ENCODE data around the gene PCDHGA7.

The PCDHGA7 gene

DNA sequence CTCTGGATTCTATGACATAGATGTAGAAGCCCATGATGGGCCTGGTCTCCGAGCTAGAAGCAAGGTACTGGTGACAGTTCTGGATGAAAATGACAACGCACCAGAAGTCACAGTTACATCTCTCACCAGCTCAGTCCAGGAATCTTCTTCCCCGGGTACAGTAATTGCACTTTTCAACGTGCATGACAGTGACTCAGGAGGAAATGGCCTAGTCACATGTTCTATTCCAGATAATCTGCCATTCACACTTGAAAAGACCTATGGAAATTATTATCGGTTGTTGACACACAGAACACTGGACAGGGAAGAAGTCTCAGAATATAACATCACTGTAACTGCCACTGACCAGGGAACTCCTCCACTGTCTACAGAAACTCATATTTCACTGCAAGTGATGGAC lies 26.4 kb upstream of the PCDHGA7 start:
- peaks cover 8% of the 10 kb centered on the region; the same call in 1 of the 2 replicates for H3K9me3 ChIP-seq (ENCODE audit: control insufficient read depth, insufficient read depth, low read length)
- no peaks in the 10 kb centered on the region for H3K4me1 ChIP-seq (ENCODE audit: insufficient read depth, low read length)
- no peak overlapping the region for H3K9ac ChIP-seq (ENCODE audit: low read depth, low read length)
- H3K36me3 ChIP-seq (ENCODE audit: insufficient read depth, low read length): no peaks in the 10 kb centered on the region; the same call in 1 of the 2 replicates

DNA sequence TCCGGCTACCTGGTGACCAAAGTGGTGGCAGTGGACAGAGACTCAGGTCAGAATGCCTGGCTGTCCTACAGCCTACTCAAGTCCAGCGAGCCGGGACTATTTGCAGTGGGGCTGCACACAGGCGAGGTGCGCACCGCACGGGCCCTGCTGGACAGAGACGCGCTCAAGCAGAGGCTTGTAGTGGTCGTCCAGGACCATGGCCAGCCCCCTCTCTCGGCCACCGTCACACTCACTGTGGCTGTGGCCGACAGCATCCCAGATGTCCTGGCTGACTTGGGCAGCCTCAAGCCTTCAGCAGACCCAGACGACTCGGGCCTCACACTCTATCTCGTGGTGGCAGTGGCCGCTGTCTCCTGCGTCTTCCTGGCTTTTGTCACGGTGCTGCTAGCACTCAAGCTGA lies 25.6 kb upstream of the PCDHGA7 start:
- H3K9me3 ChIP-seq (ENCODE audit: control insufficient read depth, insufficient read depth, low read length): peaks cover 8% of the 10 kb centered on the region; the same call in 1 of the 2 replicates
- H3K36me3 ChIP-seq (ENCODE audit: insufficient read depth, low read length): no peaks in the 10 kb centered on the region; the same call in 1 of the 2 replicates
- H3K4me1 ChIP-seq (ENCODE audit: insufficient read depth, low read length): no peaks in the 10 kb centered on the region

DNA sequence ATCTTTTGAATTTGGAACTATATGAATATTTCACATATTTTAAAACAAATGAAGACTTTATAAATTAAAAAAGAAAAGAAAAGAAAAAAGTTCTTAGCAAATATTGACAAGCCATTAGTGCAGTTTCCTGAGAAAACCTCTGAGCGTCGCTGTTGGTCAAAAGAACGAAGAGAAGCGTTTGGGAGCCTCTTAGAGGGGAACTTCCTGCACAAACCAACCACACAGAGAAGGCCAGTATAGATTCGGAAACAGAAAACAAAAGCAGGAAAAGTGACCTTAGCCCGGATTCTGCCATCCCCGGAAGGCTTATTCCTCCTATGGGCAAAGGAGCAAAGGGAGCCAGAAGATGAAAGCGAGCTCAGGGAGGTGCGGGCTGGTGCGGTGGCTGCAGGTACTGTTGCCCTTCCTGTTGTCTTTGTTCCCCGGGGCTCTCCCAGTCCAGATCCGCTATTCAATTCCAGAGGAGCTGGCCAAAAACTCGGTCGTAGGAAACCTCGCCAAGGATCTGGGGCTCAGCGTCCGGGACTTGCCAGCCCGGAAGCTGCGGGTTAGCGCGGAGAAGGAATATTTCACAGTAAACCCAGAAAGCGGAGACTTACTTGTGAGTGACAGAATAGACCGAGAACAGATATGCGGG lies 22.6 kb upstream of the PCDHGA7 start, which contains the start of gene PCDHGB2:
PCDHGB2 (plus strand) TSS at position 205 of the 637 bp plus-strand sequence; CDS start at position 347, 142 bp downstream.
- Histone ChIP-seq H3K4me1 (ENCODE audit: insufficient read depth, low read length) (peaks cover 3% of the 10 kb centered on the region; the same call in 1 of the 2 replicates), H3K9ac (ENCODE audit: low read depth, low read length) (no peak within 1 kb of the TSS; the same call in 1 of the 2 replicates), H3K36me3 (ENCODE audit: insufficient read depth, low read length) (no peaks in the 10 kb centered on the region), H3K9me3 (ENCODE audit: control insufficient read depth, insufficient read depth, low read length) (peaks cover 8% of the 10 kb centered on the region; the same call in 1 of the 2 replicates)

More for the DNA sequence above, 25.6 kb upstream of the PCDHGA7 start:
- H3K9ac ChIP-seq (ENCODE audit: low read depth, low read length): no peak overlapping the region

DNA sequence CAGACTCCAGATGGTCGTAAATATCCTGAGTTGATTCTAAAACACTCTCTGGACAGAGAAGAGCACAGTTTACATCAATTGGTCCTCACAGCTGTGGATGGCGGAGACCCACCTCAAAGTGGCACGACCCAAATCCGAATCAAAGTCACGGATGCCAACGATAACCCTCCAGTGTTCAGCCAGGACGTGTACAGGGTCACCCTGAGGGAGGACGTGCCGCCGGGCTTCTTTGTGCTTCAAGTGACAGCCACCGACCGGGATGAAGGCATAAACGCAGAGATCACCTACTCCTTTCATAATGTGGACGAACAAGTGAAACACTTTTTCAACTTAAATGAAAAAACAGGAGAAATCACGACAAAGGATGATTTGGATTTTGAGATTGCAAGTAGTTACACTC lies 21.9 kb upstream of the PCDHGA7 start:
- no peak overlapping the region for H3K9ac ChIP-seq (ENCODE audit: low read depth, low read length)
- H3K36me3 ChIP-seq (ENCODE audit: insufficient read depth, low read length): no peaks in the 10 kb centered on the region
- H3K4me1 ChIP-seq (ENCODE audit: insufficient read depth, low read length): peaks cover 3% of the 10 kb centered on the region; the same call in 1 of the 2 replicates
- peaks cover 8% of the 10 kb centered on the region; the same call in 1 of the 2 replicates for H3K9me3 ChIP-seq (ENCODE audit: control insufficient read depth, insufficient read depth, low read length)

DNA sequence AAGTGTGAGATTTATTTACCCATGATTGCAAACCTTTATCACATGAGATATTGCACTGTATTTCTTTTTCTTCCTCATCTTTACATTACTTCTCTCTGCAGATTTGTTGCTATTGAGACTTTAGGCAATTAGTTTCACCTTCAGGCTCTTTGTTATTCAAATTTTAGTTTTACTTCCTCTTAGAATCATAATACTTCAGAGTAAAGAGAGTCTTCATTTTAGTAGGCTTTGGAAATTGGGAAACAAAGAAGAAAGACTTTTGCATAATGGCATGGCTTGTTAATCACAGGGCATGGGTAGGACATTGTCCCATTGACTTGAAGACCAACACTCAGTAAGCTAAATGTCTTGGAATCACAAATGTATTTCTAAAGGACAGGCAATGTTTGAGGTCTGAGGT lies 19.8 kb upstream of the PCDHGA7 start:
- H3K4me1 ChIP-seq (ENCODE audit: insufficient read depth, low read length): peaks cover 3% of the 10 kb centered on the region; the same call in 1 of the 2 replicates
- no peaks in the 10 kb centered on the region for H3K36me3 ChIP-seq (ENCODE audit: insufficient read depth, low read length)
- H3K9me3 ChIP-seq (ENCODE audit: control insufficient read depth, insufficient read depth, low read length): peaks cover 8% of the 10 kb centered on the region; the same call in 1 of the 2 replicates
- no peak overlapping the region for H3K9ac ChIP-seq (ENCODE audit: low read depth, low read length)

DNA sequence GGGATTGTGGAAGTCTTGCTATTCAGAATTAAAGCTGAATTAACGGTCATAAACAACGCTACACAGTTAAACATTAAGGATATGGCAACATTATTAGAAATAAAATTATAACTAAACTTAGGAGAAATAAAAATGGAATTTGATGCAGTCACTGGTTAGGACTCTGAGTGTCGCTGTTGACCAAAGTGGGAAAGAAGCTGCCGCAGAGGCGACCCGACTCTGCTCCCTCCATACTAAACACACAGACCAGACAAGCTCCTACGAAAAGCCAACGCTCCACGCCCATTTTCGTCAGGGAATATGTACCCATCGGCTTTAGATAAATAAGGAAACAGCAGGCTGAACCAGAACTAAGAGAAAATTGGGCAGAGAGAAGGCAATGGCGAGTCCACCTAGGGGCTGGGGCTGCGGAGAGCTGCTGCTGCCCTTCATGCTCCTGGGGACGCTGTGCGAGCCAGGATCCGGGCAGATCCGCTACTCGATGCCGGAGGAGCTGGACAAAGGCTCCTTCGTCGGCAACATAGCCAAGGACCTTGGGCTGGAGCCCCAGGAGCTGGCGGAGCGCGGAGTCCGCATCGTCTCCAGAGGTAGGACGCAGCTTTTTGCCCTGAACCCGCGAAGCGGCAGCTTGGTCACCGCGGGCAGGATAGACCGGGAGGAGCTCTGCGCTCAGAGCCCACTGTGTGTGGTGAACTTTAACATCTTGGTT lies 18.4 kb upstream of the PCDHGA7 start, which contains the start of gene PCDHGA5:
PCDHGA5 (plus strand) TSS at position 211 of the 709 bp plus-strand sequence; CDS start at position 380, 169 bp downstream.
- Histone ChIP-seq H3K9me3 (ENCODE audit: control insufficient read depth, insufficient read depth, low read length) (peaks cover 8% of the 10 kb centered on the region; the same call in 1 of the 2 replicates), H3K36me3 (ENCODE audit: insufficient read depth, low read length) (no peaks in the 10 kb centered on the region), H3K4me1 (ENCODE audit: insufficient read depth, low read length) (peaks cover 3% of the 10 kb centered on the region; the same call in 1 of the 2 replicates), H3K9ac (ENCODE audit: low read depth, low read length) (no peak within 1 kb of the TSS)

DNA sequence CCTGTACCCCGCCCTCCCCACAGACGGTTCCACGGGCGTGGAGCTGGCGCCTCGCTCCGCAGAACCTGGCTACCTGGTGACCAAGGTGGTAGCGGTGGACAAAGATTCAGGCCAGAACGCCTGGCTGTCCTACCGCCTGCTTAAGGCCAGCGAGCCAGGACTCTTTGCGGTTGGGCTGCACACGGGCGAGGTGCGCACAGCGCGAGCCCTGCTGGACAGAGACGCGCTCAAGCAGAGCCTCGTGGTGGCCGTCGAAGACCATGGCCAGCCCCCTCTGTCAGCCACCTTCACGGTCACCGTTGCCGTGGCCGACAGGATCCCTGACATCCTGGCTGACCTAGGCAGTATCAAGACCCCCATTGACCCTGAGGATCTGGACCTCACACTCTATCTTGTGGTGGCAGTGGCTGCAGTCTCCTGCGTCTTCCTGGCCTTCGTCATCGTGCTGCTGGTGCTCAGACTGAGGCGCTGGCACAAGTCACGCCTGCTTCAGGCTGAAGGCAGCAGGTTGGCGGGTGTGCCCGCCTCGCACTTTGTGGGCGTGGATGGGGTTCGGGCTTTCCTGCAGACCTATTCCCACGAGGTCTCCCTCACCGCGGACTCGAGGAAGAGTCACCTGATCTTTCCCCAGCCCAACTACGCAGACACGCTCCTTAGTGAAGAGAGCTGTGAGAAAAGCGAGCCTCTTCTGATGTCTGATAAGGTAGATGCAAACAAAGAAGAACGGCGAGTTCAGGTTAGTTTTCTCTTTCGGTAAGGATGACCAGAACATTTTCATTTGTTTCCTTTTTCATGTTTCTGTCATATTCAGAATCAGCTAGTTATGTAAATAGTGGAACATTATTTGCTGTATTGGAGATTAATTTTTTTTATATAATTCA lies 16.3 kb upstream of the PCDHGA7 start:
- Histone ChIP-seq H3K4me1 (ENCODE audit: insufficient read depth, low read length) (peaks cover 3% of the 10 kb centered on the region; the same call in 1 of the 2 replicates), H3K9me3 (ENCODE audit: control insufficient read depth, insufficient read depth, low read length) (no peaks in the 10 kb centered on the region; the same call in 1 of the 2 replicates), H3K9ac (ENCODE audit: low read depth, low read length) (no peak overlapping the region), H3K36me3 (ENCODE audit: insufficient read depth, low read length) (no peaks in the 10 kb centered on the region)

DNA sequence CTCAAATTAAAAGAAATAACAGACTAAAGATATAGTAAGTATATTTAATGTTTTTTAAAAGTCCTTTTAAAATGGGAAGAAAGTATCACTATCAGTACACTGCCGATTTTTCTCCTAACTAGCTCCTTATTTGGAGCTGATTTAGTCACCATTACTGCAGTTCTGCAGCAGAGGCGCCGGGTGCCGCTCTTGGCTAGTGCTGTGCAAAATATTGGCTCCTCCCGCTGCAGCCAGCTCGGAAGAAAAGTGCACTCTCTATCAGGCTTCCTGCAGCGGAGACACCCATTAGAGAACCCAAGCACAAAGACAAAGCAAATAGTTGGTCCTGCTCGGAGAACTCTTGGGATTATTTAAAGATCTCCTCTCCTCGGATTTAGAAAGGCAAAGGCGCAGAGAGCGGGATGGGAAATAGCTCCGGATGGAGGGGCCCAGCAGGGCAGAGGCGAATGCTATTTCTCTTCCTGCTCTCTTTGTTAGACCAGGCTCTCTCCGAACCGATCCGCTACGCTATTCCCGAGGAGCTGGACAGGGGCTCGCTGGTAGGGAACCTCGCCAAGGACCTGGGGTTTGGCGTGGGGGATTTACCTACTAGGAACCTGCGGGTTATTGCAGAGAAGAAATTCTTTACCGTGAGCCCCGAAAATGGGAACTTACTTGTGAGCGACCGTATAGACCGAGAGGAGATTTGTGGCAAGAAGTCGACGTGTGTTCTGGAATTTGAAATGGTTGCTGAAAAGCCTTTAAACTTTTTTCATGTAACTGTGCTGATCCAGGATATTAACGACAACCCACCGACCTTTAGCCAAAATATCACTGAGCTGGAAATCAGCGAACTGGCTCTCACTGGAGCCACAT lies 12.3 kb upstream of the PCDHGA7 start, which contains the start of gene PCDHGB3:
PCDHGB3 (plus strand) TSS at position 249 of the 855 bp plus-strand sequence; CDS start at position 402, 153 bp downstream.
- Histone ChIP-seq H3K9me3 (ENCODE audit: control insufficient read depth, insufficient read depth, low read length) (peaks cover 5% of the 10 kb centered on the region), H3K9ac (ENCODE audit: low read depth, low read length) (no peak within 1 kb of the TSS), H3K36me3 (ENCODE audit: insufficient read depth, low read length) (no peaks in the 10 kb centered on the region), H3K4me1 (ENCODE audit: insufficient read depth, low read length) (no peaks in the 10 kb centered on the region)

DNA sequence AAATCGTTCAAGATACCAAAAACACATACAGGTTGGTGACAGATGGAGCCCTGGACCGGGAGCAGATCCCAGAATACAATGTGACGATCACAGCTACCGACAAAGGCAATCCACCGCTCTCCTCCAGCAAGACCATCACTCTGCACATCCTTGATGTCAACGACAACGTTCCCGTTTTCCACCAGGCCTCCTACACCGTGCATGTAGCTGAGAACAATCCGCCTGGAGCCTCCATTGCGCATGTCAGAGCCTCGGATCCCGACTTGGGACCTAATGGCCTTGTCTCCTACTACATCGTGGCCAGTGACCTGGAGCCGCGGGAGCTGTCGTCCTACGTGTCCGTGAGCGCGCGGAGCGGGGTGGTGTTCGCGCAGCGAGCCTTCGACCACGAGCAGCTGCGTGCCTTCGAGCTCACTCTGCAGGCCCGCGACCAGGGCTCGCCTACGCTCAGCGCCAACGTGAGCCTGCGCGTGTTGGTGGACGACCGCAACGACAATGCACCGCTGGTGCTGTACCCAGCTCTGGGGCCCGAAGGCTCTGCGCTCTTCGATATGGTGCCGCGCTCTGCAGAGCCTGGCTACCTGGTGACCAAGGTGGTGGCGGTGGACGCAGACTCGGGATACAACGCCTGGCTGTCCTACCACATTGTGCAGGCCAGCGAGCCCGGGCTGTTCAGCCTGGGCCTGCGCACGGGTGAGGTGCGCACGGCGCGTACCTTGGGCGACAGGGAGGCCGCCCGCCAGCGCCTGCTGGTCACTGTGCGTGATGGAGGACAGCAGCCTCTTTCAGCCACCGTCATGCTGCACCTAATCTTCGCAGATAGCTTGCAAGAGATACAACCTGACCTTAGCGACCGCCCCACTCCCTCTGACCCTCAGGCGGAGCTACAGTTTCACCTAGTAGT lies 10.7 kb upstream of the PCDHGA7 start:
- no peaks in the 10 kb centered on the region for H3K4me1 ChIP-seq (ENCODE audit: insufficient read depth, low read length)
- no peaks in the 10 kb centered on the region for H3K36me3 ChIP-seq (ENCODE audit: insufficient read depth, low read length)
- peaks cover 5% of the 10 kb centered on the region for H3K9me3 ChIP-seq (ENCODE audit: control insufficient read depth, insufficient read depth, low read length)
- H3K9ac ChIP-seq (ENCODE audit: low read depth, low read length): no peak overlapping the region

DNA sequence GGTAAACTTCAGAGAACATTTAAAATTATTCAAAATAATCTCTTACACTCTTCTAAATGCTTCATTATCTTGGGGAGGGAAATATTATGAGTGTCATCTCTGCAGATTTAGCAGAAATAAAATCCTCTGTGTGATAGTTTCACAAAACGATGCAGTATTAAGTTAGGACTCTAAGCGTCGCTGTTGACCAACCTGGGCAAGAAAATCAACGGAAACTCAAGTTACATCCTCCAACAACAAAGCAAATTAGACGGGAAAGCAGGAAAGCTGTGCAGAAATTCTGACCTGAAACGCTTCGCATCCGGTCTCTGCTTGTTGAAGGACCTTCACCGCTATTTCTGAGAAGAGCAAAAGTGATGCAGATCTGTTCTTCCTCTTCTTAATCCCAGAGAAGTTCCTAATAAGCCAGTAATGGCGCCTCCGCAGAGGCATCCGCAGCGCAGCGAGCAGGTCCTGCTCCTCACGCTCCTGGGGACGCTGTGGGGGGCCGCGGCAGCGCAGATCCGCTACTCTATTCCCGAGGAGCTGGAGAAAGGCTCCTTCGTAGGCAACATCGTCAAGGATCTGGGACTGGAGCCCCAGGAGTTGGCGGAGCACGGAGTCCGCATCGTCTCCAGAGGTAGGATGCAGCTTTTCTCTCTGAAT lies 8.7 kb upstream of the PCDHGA7 start, which contains the start of gene PCDHGA6:
PCDHGA6 (plus strand) TSS at position 219 of the 645 bp plus-strand sequence; CDS start at position 412, 193 bp downstream.
- Histone ChIP-seq H3K36me3 (ENCODE audit: insufficient read depth, low read length) (no peaks in the 10 kb centered on the region), H3K9me3 (ENCODE audit: control insufficient read depth, insufficient read depth, low read length) (peaks cover 7% of the 10 kb centered on the region), H3K4me1 (ENCODE audit: insufficient read depth, low read length) (no peaks in the 10 kb centered on the region), H3K9ac (ENCODE audit: low read depth, low read length) (no peak within 1 kb of the TSS)

DNA sequence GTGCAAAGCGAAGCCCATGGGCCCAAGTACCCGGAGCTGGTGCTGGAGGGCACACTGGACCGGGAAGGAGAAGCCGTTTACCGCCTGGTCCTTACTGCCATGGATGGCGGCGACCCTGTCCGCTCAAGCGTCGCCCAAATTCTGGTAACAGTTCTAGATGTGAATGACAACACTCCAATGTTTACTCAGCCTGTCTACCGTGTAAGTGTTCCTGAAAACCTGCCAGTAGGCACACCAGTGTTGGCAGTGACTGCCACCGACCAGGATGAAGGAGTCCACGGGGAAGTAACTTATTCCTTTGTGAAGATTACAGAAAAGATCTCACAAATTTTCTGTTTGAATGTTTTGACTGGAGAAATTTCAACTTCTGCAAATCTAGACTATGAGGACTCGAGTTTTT lies 7.9 kb upstream of the PCDHGA7 start:
- Histone ChIP-seq H3K4me1 (ENCODE audit: insufficient read depth, low read length) (no peaks in the 10 kb centered on the region), H3K9me3 (ENCODE audit: control insufficient read depth, insufficient read depth, low read length) (peaks cover 7% of the 10 kb centered on the region), H3K9ac (ENCODE audit: low read depth, low read length) (no peak overlapping the region), H3K36me3 (ENCODE audit: insufficient read depth, low read length) (no peaks in the 10 kb centered on the region)
